Stomach (tissue), 9 donors: ENCODE data around the gene SRSF4. TPM values are rescaled to one million over a fixed set of nuclear protein-coding genes. Genes with fewer than 3 reads are reported as not detected.
"Not testable (repeated sequence)": the region's sequence is repeated elsewhere in the genome, so short reads cannot be mapped to it uniquely, and the experiment has no call there.

Experiments
- DNase-seq, 2 donors: peaks; one replicate each; pipeline versions ENCODE4 v3.0.0 to v3.0.0-alpha.2; 2013 to 2019
- H3K27ac ChIP-seq, 5 donors: fragments of 200-600 bp in 4 of 5; sonication (generic) in 4 of 5; one replicate each; pipeline ENCODE4 v1.5.1; 2013 to 2019; ENCODE audit warnings: mild to moderate bottlenecking in 1 of 5, moderate library complexity in 1 of 5
- H3K27me3 ChIP-seq, 3 donors: fragments of 200-600 bp; sonication (generic); one replicate each; pipeline ENCODE4 v1.5.1; 2017 to 2019; ENCODE audit warnings: mixed run types in 1 of 3
- H3K36me3 ChIP-seq, 4 donors: fragments of 200-600 bp; sonication (generic); 1 replicate in 3 of 4; 2 replicates in 1 of 4; pipeline ENCODE4 v1.5.1; 2016 to 2019
- H3K4me1 ChIP-seq, 4 donors: fragments of 200-600 bp; sonication (generic); one replicate each; pipeline ENCODE4 v1.5.1; 2016 to 2019
- H3K4me3 ChIP-seq, 4 donors: fragments of 200-600 bp; sonication (generic) in 3 of 4; one replicate each; pipeline ENCODE4 v1.5.1; 2016 to 2019; ENCODE audit warnings: mild to moderate bottlenecking in 1 of 4
- H3K9me3 ChIP-seq, 4 donors: fragments of 200-600 bp; sonication (generic); one replicate each; pipeline ENCODE4 v1.5.1; 2016 to 2019
- EP300 ChIP-seq: sonication (generic); formaldehyde crosslinking; IDR thresholded peaks from one replicate; pipeline ENCODE4 v1.6.1; 2017; ENCODE audit warnings: antibody characterized with exemption
- POLR2A ChIP-seq, 4 donors: fragments of 450-650 bp; IDR thresholded peaks; one replicate each; pipeline ENCODE4 v1.6.1; 2016; ENCODE audit warnings: antibody characterized with exemption in 4 of 4, control low read depth in 2 of 4, mild to moderate bottlenecking in 1 of 4, moderate library complexity in 1 of 4
- POLR2AphosphoS5 ChIP-seq, 3 donors: sonication (generic); formaldehyde crosslinking; IDR thresholded peaks; one replicate each; pipeline ENCODE4 v1.6.1; 2016; ENCODE audit warnings: antibody characterized with exemption in 3 of 3
- WGBS, 5 donors: extraction: QIAGEN DNeasy Blood & Tissue Kit in 3 of 5; methylation state at CpG; one replicate each; pipeline versions ENCODE4 v1.1.5 to v1.1.7; 2013 to 2018; 5-methylcytosine and 5-hydroxymethylcytosine counted together
- intact Hi-C: fragments of 100-400 bp; cut with DNase I; formaldehyde crosslinking; loops from one replicate; pipeline ENCODE4 v1.15.1; 2023; ENCODE audit warnings: low total_unique reads
- polyA plus RNA-seq, 3 donors: library from polyadenylated mRNA; stranded (reverse); fragments of 200-250 nt; gene quantifications; one replicate each; pipeline ENCODE4 v1.2.3, GENCODE V29; 2013
- total RNA-seq, 5 donors: library from RNA; depleted of rRNA; stranded (reverse); fragments of >200 nt; gene quantifications; one replicate each; pipeline versions ENCODE4 v1.1.0 to v1.2.3, GENCODE V29; 2014 to 2016
- TF ChIP-seq, protein P1 (sequence below), 7 experiments: fragments of 450-650 bp in 4 of 7; fragments of 200-600 bp in 3 of 7; sonication (generic) in 3 of 7; IDR thresholded peaks; one replicate each; pipeline ENCODE4 v1.5.1; 2016 to 2019; ENCODE audit warnings: antibody characterized with exemption in 7 of 7, control low read depth in 2 of 7, mild to moderate bottlenecking in 1 of 7
- donor health status: healthy with polysubstance abuse.
- donor health status: Bipolar disorder and iron deficiency.
- donor health status: healthy.

The SRSF4 gene
- total and polyA plus RNA-seq, 8 donors, result 25.1 to 328 (median 53.1) TPM

DNA sequence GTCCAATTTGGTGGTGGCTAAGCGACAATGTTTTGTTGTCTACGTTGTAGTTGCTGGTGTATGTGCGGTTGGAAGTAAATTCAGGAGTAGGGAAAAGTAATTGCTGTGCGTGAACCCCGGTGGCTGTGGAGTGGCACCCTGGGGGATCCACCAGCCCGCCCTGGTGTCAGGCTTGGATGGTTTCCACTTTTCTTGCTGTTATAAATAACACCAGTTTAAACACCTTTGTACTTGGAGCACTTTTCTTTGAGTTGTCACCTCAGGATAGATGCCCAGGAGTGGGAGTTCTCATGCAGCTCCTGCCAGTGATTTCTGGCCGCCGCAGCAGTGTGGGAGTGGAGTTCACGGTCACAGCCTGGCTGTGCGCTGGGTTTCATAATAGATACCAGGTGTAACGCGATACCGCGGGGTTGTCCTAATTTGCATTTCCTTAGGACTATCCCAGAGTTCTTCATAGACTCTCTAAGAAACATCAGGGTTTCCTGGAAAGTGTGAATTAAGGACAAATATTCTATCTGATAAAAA is 45.2 kb downstream of the SRSF4 start:
- Histone ChIP-seq H3K36me3 (no peaks in the 10 kb centered on the region), H3K9me3 (no peaks in the 10 kb centered on the region), H3K4me3 (no peak overlapping the region), H3K27me3 (peaks cover 0 to 7% (median 0%) of the 10 kb centered on the region in 3 donors), H3K27ac (no peak overlapping the region), H3K4me1 (peaks cover 0 to 10% (median 7%) of the 10 kb centered on the region in 4 donors)
- WGBS, 5 donors, result 44 to 62% (median 54%) methylated on average over 14 of the region's 14 CpGs
- TF ChIP-seq POLR2AphosphoS5 (IDR thresholded peaks at IDR 0.05), result no peak
- no peak for TF ChIP-seq POLR2A (IDR thresholded peaks at IDR 0.05)
- TF ChIP-seq, protein P1, sequence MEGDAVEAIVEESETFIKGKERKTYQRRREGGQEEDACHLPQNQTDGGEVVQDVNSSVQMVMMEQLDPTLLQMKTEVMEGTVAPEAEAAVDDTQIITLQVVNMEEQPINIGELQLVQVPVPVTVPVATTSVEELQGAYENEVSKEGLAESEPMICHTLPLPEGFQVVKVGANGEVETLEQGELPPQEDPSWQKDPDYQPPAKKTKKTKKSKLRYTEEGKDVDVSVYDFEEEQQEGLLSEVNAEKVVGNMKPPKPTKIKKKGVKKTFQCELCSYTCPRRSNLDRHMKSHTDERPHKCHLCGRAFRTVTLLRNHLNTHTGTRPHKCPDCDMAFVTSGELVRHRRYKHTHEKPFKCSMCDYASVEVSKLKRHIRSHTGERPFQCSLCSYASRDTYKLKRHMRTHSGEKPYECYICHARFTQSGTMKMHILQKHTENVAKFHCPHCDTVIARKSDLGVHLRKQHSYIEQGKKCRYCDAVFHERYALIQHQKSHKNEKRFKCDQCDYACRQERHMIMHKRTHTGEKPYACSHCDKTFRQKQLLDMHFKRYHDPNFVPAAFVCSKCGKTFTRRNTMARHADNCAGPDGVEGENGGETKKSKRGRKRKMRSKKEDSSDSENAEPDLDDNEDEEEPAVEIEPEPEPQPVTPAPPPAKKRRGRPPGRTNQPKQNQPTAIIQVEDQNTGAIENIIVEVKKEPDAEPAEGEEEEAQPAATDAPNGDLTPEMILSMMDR (IDR thresholded peaks at IDR 0.05), result no peak
- TF ChIP-seq EP300, result no peak
- intact Hi-C loops, result no loop called here
- peak; percentile 41 to 42 for DNase-seq

DNA sequence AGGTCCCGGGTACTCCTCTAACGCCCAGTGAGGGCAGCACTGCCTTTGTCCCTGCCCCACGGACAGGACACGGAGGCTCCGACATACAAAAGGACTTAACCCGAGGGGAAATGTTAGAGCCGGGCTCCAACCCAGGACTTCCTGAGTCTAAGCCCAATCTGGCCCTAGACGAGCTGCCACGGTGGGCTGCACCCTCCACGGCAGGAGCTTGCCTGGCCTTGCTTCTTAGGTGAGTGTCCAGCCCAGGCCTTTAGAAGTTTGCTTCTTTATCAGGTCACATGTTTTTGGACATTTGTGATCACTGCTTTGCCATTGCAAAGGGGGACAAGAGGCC is 47.0 kb downstream of the SRSF4 start:
- Histone ChIP-seq H3K36me3 (no peaks in the 10 kb centered on the region), H3K27ac (no peak overlapping the region), H3K27me3 (peaks cover 0 to 8% (median 0%) of the 10 kb centered on the region in 3 donors), H3K4me3 (no peak overlapping the region), H3K4me1 (peaks cover 0 to 10% (median 7%) of the 10 kb centered on the region in 4 donors), H3K9me3 (no peaks in the 10 kb centered on the region)
- WGBS, 5 donors, result 62 to 80% (median 70%) methylated on average over 8 to 10 of the region's 10 CpGs
- TF ChIP-seq EP300 (no peak), POLR2A (IDR thresholded peaks at IDR 0.05) (no peak), POLR2AphosphoS5 (IDR thresholded peaks at IDR 0.05) (no peak)
- TF ChIP-seq, protein P1 (IDR thresholded peaks at IDR 0.05), result no peak
- intact Hi-C loops, result no loop called here
- DNase-seq, result no peak

DNA sequence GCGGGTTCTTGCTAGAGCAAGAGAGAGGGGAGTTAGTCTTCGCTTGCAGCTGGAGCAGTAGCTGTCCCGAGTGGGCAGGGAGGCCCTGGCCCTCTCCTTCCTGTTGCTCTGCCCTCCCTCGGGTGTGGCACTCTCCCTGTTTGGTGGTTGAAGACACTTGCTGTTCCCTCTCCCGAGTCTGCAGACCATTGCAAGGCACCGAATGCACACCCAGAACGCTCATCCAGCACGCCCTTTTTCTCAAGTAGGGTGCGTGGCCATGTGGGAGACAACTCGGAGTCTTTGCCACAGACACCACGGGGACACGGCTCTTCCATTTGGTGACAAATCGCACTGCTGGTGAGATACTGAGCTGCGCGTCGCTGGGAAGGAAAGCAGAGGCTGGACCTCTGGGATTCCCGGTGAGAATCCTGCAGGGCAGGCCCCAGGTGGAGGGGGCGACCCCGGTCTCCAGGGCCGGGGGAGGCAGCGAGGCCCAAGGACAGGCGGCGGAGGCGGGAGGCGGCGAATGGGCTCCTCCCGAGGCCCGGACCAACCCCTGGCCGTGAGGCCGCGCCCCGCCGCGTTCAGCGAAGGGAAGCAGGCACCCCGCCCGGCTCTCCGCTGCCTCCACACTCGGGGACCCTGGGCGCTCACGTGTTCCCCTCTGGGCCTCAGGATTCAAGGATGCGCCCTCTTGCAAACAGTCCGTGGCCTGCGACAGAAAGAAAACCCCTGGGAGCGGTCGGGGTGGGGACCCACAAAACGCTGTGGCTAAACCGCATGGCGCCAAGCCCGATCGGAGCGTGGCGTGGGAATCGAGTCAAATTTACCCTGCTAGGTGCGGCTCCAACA is 47.6 kb downstream of the SRSF4 start:
- peaks cover 0 to 11% (median 0%) of the 10 kb centered on the region in 3 donors for H3K27me3 ChIP-seq
- H3K9me3 ChIP-seq, result no peaks in the 10 kb centered on the region
- peak in 1 of 2 donors; percentile 23 for DNase-seq
- H3K4me3 ChIP-seq, result no peak overlapping the region
- no peaks in the 10 kb centered on the region for H3K36me3 ChIP-seq
- no peak for TF ChIP-seq POLR2A (IDR thresholded peaks at IDR 0.05)
- intact Hi-C loops, result no loop called here
- peaks cover 0 to 10% (median 7%) of the 10 kb centered on the region in 4 donors for H3K4me1 ChIP-seq
- 52 to 67% (median 57%) methylated on average over 27 to 55 of the region's 55 CpGs for whole genome bisulfite sequencing, 5 donors
- H3K27ac ChIP-seq, result no peak overlapping the region

DNA sequence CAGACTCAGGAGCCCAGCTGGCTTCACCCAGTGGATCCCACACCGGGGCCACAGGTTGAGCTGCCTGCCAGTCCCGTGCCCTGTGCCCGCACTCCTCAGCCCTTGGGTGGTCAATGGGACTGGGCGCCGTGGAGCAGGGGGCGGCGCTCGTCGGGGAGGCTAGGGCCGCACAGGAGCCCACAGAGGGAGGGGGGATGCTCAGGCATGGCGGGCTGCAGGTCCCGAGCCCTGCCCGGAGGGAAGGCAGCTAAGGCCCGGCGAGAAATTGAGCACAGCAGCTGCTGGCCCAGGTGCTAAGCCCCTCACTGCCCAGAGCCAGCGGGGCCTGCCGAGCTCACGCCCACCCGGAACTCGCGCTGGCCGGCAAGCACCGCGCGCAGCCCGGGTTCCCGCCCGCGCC is 50.6 kb downstream of the SRSF4 start:
- H3K36me3 ChIP-seq, H3K4me3 ChIP-seq, H3K27ac ChIP-seq, DNase-seq, H3K9me3 ChIP-seq, intact Hi-C loops: not testable (repeated sequence)
- Histone ChIP-seq H3K27me3 (peaks cover 0 to 18% (median 0%) of the 10 kb centered on the region in 3 donors), H3K4me1 (peaks cover 0 to 10% (median 7%) of the 10 kb centered on the region in 4 donors)
- 94 to 100% (median 97%) methylated on average over 4 to 29 of the region's 29 CpGs for WGBS, 5 donors

DNA sequence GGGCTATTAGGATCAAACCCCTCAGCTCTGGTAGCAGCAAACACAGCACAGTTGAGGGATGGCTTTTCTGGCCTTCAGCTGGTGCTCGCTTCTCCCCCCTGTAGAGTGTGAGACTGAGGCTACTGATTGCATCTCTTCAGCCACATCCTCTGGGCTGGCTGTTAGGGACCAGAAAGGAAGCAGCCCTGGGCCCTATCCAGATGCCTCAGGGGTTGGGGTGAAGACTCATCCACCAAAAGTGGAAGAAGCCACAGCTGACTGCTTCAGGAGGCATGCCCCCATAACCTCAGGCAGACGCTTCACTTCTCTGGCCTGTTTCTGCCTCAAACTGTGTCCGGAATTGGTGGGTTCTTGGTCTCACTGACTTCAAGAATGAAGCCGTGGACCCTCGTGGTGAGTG is 51.8 kb downstream of the SRSF4 start:
- peaks cover under 1 to 18% (median 13%) of the 10 kb centered on the region in 4 donors for H3K4me1 ChIP-seq
- TF ChIP-seq, protein P1 (IDR thresholded peaks at IDR 0.05), result no peak
- TF ChIP-seq POLR2AphosphoS5 (IDR thresholded peaks at IDR 0.05) (no peak), EP300 (no peak)
- peaks cover 0 to 27% (median 7%) of the 10 kb centered on the region in 3 donors for H3K27me3 ChIP-seq
- WGBS, 5 donors, result 75 to 93% (median 87%) methylated on average over 5 of the region's 5 CpGs
- H3K9me3 ChIP-seq, result no peaks in the 10 kb centered on the region
- no peak overlapping the region for H3K27ac ChIP-seq
- no peak for DNase-seq
- no peaks in the 10 kb centered on the region for H3K36me3 ChIP-seq
- intact Hi-C loops, result loop anchor here (10.0 kb wide), 1 partner anchor 55 kb away; the partner anchor contains the start of gene SRSF4
- H3K4me3 ChIP-seq, result no peak overlapping the region
